Activated B cell treated with CpG ODN at 0.5 μM for 24 hours (primary cell): ENCODE data around the gene NSG2. TPM values are rescaled to one million over a fixed set of nuclear protein-coding genes. Genes with fewer than 3 reads are reported as not detected.

Source experiments
- ATAC-seq: fragments of 200-7000 bp; cut with Tn5 transposase; one replicate; pipeline ENCODE4 v1.10.0; 2021; ENCODE audit warnings: low read depth, mild to moderate bottlenecking, moderate library complexity
- CTCF ChIA-PET: fragments of 350-600 bp; sonication (Branson Sonifier 250); formaldehyde crosslinking; loops from one replicate; lab custom pipeline; 2021; ENCODE audit warnings: antibody characterized with exemption; lab: Charles Lee
- POLR2A ChIA-PET: fragments of 350-600 bp; sonication (Branson Sonifier 250); formaldehyde crosslinking; loops from one replicate; lab custom pipeline; 2021; ENCODE audit warnings: antibody characterized with exemption; lab: Charles Lee
- DNase-seq: peaks from one replicate; pipeline ENCODE4 v3.0.0; 2022
- H3K27ac Mint-ChIP-seq: one replicate; pipeline ENCODE4 v1.8.0; 2020; ENCODE audit warnings: mixed read lengths
- H3K27me3 Mint-ChIP-seq: one replicate; pipeline ENCODE4 v1.8.0; 2021; ENCODE audit warnings: mixed read lengths
- H3K36me3 Mint-ChIP-seq: one replicate; pipeline ENCODE4 v1.8.0; 2021; ENCODE audit warnings: low read depth, mixed read lengths
- H3K4me1 Mint-ChIP-seq: one replicate; pipeline ENCODE4 v1.8.0; 2021; ENCODE audit warnings: mixed read lengths
- H3K4me3 Mint-ChIP-seq: one replicate; pipeline ENCODE4 v1.8.0; 2020; ENCODE audit warnings: mild to moderate bottlenecking, mixed read lengths
- H3K9me3 Mint-ChIP-seq: one replicate; pipeline ENCODE4 v1.8.0; 2020; ENCODE audit warnings: mixed read lengths
- intact Hi-C: fragments of 100-400 bp; cut with micrococcal nuclease; formaldehyde crosslinking; loops from one replicate; pipeline ENCODE4 v1.15.1; 2024
- total RNA-seq: library from RNA; stranded (reverse); gene quantifications from 2 replicates; pipeline ENCODE4 v1.2.3, GENCODE V29; 2022
- TF ChIP-seq, protein P1 (sequence below): fragments of 200-600 bp; IDR thresholded peaks from one replicate; pipeline ENCODE4 v1.8.0; 2022; ENCODE audit warnings: antibody characterized with exemption, mild to moderate bottlenecking

NSG2 gene
- total RNA-seq, 1 donor from 2014 or later, result not detected

DNA sequence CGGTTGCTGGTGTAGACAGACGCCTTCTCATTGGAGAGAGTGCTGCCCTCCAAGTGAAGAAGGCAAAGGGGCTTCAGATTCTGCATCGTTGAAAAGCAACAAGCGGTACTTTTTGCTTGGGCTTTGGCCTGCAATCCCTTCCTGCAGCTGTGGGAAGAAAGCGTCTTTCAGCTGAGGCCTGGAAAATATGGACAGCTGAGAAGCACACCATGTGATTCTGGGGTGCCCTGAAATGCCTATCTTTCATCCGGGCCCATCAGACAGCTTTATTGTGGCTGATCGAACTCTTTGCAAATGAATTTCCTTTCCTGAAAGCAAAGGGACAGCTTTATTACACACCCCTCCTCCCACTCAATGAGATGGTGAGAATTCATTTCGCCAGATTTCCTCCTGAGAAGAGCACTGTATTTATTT lies 74.0 kb downstream of the NSG2 start:
- H3K27ac Mint-ChIP-seq, result no peak overlapping the region
- H3K27me3 Mint-ChIP-seq, result peaks cover 5% of the 10 kb centered on the region
- POLR2A ChIA-PET, result no interaction called here
- ATAC-seq (no peak), DNase-seq (no peak)
- intact Hi-C loops, result no loop called here
- H3K9me3 Mint-ChIP-seq, result peaks cover 2% of the 10 kb centered on the region
- CTCF ChIA-PET, result no interaction called here
- no peaks in the 10 kb centered on the region for H3K36me3 Mint-ChIP-seq
- H3K4me3 Mint-ChIP-seq, result no peak overlapping the region
- H3K4me1 Mint-ChIP-seq, result no peaks in the 10 kb centered on the region
- TF ChIP-seq, protein P1, sequence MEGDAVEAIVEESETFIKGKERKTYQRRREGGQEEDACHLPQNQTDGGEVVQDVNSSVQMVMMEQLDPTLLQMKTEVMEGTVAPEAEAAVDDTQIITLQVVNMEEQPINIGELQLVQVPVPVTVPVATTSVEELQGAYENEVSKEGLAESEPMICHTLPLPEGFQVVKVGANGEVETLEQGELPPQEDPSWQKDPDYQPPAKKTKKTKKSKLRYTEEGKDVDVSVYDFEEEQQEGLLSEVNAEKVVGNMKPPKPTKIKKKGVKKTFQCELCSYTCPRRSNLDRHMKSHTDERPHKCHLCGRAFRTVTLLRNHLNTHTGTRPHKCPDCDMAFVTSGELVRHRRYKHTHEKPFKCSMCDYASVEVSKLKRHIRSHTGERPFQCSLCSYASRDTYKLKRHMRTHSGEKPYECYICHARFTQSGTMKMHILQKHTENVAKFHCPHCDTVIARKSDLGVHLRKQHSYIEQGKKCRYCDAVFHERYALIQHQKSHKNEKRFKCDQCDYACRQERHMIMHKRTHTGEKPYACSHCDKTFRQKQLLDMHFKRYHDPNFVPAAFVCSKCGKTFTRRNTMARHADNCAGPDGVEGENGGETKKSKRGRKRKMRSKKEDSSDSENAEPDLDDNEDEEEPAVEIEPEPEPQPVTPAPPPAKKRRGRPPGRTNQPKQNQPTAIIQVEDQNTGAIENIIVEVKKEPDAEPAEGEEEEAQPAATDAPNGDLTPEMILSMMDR, result no peak

DNA sequence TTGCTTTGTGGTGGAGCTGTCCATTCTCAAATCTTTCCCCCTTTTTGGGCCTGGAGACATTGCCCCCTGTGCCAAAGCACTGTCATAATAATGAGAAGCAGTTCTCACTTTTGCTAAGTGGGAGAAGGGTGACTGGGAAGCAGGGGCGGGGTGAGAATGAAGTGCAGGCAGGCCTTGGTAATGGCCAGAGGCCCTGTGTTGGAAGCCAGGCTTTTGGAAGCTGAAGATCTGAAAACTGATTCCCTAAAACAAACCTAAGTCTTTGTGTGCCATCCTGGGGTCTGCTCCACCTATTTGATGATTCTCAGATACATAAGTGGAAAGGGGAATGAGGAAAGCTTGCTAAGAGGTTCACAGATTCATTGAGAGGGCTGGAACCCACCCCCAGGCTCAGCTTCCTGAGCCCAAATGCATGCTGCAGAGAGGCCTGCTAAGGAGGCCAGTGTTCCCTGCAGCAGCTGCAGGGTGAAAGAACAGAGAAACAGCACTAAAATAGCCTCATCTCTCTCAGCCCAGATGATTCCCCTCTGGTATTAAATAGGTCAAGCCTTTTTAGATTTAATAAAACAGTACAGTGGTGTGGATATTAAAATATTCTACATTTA lies 75.0 kb downstream of the NSG2 start:
- ATAC-seq (no peak), DNase-seq (no peak)
- ChIA-PET POLR2A (no interaction called here), CTCF (no interaction called here)
- Mint-ChIP-seq H3K4me1 (no peaks in the 10 kb centered on the region), H3K27ac (no peak overlapping the region), H3K9me3 (peaks cover 7% of the 10 kb centered on the region), H3K36me3 (no peaks in the 10 kb centered on the region), H3K27me3 (no peaks in the 10 kb centered on the region), H3K4me3 (no peak overlapping the region)
- intact Hi-C loops, result no loop called here
- TF ChIP-seq, protein P1, result no peak

DNA sequence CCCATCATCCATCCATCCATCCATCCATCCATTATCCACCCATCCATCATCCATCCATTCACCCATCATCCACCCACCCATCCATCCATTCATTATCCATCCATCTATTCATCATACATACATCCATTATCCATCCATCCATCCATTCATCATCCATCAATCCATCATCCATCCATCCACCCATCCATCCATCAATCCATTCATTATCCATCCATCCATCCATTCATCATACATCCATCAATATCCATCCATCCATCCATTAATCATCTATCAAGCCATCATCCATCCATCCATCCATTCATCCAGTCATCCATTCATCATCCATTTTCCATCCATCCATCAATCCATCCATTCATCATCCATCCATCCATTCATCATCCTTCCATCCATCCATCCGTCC lies 89.0 kb downstream of the NSG2 start:
- H3K9me3 Mint-ChIP-seq, result no peaks in the 10 kb centered on the region
- H3K27me3 Mint-ChIP-seq, result no peaks in the 10 kb centered on the region
- DNase-seq (no peak), ATAC-seq (no peak)
- no peak overlapping the region for H3K27ac Mint-ChIP-seq
- no peak overlapping the region for H3K4me3 Mint-ChIP-seq
- no peaks in the 10 kb centered on the region for H3K4me1 Mint-ChIP-seq
- TF ChIP-seq, protein P1, result no peak
- ChIA-PET POLR2A (no interaction called here), CTCF (no interaction called here)
- H3K36me3 Mint-ChIP-seq, result no peaks in the 10 kb centered on the region
- intact Hi-C loops, result no loop called here

DNA sequence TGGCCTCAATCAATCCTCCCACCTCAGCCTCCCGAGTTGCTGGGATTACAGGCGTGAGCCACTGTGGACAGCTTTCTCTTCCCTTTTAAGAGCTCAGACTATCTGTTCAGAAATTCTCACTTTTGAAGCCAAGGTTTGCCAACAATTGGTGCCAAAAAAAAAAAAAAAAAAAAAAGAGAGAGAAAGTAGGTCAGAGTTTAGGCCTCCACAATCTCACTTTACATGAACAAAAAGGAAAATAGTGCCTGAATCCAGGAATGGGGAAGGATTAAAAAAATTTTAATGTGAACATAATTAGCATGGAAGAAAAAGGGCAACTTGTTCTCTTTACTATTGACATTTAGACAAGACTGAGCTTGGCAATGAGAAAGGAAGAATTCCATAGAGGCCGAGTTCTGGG lies 94.1 kb downstream of the NSG2 start:
- ATAC-seq (no peak), DNase-seq (no peak)
- CTCF ChIA-PET, result no interaction called here
- POLR2A ChIA-PET, result no interaction called here
- Mint-ChIP-seq H3K36me3 (no peaks in the 10 kb centered on the region), H3K9me3 (no peaks in the 10 kb centered on the region), H3K27ac (no peak overlapping the region), H3K4me3 (no peak overlapping the region), H3K27me3 (no peaks in the 10 kb centered on the region), H3K4me1 (no peaks in the 10 kb centered on the region)
- TF ChIP-seq, protein P1, result no peak
- intact Hi-C loops, result no loop called here

DNA sequence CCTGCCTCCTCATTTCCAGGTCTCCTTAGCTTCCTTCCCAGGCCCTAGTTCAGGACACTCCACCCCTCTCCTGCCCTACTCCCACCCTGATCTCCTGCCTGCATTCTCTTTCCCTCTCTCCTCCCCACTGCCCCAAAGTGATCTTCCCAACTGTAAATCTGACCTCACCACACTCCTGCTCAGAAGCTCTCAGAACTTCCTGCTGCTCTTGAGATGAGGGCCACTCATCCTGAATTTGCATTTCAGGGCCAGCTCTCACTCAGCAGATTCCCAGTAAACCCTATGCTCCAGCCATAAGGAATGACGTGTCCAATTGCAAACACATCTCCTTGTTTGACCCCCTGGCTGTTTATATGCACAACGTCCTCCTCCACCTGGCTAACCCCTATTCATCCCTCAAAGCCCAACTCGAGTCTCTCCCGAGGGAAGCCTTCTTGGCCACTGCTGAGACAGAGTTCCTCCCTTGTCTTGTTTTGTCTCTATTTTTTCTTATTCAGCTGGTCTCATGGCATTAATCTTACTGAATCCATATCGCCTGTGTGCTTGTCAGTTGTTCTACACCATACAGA lies 95.0 kb downstream of the NSG2 start:
- intact Hi-C loops, result no loop called here
- no peaks in the 10 kb centered on the region for H3K9me3 Mint-ChIP-seq
- CTCF ChIA-PET, result no interaction called here
- H3K27me3 Mint-ChIP-seq, result no peaks in the 10 kb centered on the region
- DNase-seq (no peak), ATAC-seq (no peak)
- no peak overlapping the region for H3K4me3 Mint-ChIP-seq
- no peaks in the 10 kb centered on the region for H3K4me1 Mint-ChIP-seq
- no peak overlapping the region for H3K27ac Mint-ChIP-seq
- H3K36me3 Mint-ChIP-seq, result no peaks in the 10 kb centered on the region
- TF ChIP-seq, protein P1, result no peak
- POLR2A ChIA-PET, result no interaction called here
